NCI-H2196 (cell line): ENCODE data around the gene MRTFA.
A peak's percentile ranks its signal among the peaks of the same experiment; 100 is the strongest.
"Not testable (repeated sequence)": the region's sequence is repeated elsewhere in the genome, so short reads cannot be mapped to it uniquely, and the experiment has no call there.

Experiments
- DNase-seq: peaks from one replicate; lab custom pipeline; 2025; ENCODE audit not compliant: unreplicated experiment; lab: John Stamatoyannopoulos, UW

MRTFA gene

DNA sequence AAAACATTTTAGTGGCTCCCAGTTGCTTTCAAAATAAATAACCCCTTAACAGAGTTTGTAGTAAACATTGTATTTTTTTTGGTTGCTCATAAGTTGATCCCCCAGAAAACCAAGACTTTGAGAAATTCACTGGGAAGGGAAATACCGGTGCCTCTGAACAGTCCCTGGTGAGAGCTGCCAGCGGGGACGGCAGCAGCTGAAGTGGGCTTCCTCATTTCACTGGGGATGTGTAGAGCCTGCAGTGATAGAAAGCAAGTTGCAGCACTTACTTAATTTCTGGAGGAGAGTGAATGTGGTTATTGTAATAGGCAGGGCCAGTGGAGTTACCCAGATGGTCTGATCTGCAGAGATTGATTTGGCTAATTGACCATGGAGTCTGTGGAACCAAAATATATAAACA, 24.2 kb upstream of the MRTFA start:
- no peak for DNase-seq

DNA sequence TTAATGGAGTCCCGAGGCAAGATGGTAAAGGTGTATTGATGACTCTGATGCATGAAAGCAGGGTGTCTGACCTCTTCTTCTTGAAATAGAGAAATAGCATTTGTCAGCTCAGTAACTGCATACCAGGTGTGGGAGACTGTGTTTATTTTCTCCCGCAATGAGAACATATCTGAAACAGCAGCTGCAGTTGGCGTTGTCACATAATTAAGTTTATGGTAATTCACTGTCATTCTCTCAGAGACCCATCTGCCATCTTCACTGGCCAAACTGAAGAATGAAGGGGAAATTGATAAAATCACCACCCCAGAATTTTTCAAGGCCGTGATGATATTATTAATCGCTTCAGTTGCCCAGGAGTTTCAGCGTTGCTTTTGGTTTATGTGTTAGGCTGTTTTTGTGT, 22.6 kb upstream of the MRTFA start:
- no peak for DNase-seq

DNA sequence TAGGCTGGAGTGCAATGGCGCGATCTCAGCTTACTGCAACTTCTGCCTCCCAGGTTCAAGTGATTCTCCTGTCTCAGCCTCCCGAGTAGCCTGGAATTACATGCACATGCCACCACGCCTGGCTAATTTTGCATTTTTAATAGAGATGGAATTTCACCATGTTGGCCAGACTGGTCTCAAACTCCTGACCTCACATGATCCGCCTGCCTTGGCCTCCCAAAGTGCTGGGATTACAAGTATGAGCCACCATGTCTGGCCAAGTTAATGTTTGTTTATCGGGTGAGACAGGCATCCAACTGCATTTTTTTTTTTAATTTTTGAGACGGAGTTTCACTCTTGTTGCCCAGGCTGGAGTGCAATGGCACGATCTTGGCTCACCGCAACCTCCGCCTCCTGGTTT, 20.1 kb upstream of the MRTFA start:
- DNase-seq: not testable (repeated sequence)

DNA sequence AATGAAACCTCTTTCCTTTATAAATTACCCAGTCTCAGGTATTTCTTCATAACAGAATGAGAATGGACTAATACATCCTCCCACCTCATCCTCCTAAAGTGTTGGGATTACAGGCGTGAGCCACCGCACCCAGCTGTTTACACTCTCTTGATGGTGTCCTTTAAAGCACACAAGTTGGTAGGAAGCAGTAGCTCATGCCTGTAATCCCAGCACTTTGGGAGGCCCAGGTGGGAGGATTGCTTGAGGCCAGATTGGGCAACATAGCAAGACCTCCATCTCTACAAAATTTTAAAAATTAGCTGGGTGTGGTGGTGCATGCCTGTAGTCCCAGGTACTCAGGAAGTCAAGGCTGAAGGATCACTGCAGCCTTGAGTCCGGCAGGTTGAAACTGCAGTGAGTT, 19.4 kb upstream of the MRTFA start:
- not testable (repeated sequence) for DNase-seq

DNA sequence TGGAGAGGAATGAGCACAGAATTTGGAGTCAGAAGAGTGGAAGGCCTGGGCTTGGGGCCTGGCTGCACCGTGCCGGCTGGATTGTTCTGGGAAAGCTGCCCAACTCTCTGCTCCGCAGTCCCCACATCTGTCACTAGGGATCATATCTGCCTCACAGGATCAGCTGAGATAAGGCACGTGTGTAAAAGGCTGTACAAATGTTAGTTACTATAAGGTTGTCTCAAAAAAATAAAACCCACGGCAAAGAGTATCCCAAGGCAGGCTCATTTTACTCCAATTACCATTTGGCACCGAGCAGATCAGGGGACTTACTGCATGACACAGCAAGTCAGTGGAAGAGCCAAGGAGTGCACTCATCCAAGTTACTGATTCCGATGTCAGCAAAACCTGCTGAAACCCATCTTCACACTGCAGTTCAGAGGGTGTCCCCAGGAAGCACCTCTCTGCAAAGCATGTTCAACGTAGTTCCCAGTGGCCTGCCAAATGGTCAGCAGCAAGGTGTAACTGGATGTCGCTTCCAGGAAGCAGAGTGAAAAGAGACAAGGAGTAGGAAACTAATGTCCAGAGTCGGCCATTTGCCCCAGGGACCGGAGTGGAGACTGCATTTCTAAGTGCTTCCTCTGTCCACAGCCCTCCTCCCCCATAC, 18.1 kb upstream of the MRTFA start:
- DNase-seq: peak; percentile 71

DNA sequence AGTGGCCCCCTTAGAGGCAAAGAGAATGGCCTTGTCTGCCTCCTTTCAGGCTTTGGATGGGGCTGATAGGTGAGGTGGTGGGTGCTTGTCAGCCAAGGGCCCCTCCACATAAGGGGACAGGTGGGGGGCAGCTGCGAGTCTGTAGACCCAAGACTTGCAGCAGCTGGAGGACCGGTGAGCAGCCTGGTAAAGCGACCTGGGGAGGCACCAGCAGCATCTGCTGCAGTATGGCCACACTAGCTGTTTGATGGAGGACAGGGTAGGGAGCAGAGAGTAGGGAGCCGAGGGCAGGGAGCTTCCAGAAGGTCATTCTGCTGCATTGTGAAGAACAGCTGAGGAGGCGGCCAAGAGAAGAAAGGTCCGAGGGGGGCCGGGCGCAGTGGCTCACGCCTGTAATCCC, 16.8 kb upstream of the MRTFA start:
- DNase-seq: no peak

DNA sequence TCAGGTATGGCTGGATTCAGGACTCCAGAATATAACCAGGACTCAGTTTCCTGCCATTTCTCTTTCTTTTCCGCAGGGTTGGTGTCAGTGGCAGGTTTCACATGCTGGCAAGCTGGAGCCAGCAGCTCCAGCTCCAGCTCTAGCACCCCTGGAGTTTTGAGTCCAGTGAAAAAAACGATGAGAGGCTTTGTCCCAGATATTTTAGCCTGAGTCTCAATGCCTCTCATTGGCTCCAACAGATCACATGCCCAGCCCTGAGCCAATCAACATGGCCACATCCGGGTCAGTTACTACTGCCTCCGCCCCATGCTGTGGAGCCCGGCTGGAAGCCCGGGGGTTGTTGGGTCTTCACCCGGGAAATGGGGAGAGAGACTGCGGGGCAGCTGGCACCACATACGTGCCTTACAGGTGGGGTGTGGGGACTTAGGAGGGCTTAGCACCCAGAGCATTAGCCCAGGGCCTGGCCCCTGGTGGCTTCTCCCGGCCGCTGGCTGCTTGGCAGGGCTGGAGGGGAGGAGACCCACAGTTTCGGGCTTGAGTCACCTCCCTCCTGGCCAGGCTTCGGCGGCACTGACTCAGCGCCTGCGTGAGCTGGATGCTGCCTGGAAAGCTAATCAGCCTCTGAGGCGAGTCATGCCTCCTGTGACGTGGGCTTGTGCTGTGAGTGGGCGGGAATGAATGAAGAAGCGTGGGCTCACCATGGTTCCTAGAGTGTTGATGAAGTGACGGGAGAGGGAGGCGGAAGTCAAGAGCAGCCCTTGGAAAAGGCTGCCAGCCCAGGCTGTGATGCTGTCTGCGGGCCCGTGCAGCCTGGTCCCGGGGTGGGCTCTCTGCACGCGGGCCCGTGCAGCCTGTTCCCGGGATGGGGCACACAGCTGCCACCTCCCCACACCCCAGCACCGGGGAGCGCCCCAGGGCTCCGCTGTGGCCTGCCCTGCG, 15.3 kb upstream of the MRTFA start:
- peak; percentile 92 for DNase-seq

DNA sequence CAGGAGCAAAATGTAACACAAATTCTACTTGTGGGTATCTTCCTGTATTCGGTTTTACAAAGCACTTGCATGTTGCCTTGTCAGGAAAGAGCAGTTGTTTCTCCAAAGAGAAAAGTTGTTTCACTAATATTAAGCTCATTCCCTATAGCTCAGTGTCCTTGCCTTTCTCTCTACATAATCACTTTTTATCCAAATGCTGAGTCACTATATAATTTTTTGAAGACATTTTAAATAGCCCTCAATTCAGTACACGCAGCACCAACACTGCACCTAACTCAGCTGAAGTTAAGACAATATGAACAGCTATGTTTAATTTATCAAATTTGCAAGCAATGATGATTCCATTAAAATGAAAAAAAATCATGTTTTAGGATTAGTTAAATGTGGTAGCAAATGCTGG, 14.5 kb upstream of the MRTFA start:
- no peak for DNase-seq

DNA sequence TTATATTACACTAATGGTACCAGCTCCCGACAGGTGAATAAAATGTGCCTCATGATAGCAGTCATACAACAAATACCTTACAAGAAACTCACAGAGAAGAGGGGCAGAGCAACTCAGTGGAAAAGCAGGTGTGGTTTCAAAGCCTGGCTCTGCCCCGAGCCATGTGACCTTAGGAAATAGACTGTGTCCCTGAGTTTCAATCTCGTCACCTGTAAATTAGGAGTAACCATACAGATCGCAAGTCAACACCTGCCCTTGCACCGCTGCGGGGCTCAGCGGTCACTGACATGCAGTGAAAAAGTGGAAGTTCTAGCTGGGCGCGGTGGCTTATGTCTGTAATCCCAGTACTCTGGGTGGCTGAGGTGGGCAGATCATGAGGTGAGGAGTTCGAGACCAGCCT, 11.9 kb upstream of the MRTFA start:
- DNase-seq: no peak

DNA sequence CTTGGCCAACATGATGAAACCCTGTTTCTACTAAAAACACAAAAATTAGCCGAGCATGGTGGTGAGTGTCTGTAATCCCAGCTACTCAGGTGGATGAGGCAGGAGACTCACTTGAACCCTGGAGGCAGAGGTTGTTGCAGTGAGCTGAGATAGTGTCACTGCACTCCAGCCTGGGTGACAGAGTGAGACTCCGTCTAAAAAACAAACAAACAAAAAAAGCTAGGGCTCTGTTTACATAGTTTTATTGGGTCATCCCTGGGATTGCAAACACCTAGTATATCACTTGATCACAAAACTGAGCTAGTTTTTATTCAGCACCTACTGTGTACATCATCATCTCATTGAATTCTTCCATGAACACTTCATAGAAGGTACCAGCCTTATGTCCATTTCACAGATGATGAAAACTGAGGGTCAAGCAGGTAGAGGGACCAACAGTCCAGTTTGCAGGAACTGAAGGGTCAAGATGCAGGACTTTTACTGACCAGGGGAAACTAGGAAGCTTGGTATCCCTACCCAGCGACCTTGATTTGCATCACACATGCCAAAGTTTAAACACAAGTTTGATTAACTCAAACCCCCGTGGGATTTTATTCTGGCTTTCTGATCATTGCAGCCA, 9.2 kb upstream of the MRTFA start:
- no peak for DNase-seq

DNA sequence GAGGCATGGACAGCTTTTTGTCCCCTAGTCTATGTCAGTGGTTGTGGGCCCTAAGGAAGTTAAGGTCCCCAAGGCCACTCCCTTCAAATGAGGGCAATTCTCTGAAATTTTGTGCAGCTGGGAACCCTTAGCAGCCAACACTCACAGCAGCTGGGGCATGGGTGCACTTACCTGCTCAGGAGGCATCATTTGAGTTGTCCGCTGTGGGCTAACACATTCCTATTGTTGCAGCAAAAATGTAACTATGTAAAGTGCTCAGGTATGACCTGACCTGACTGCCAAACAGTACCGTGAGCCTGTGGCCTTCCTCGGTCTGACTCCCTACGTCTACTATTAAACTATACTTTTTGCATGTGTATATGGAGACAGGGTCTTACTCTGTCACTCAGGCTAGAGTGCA, 5.8 kb upstream of the MRTFA start:
- DNase-seq: no peak

DNA sequence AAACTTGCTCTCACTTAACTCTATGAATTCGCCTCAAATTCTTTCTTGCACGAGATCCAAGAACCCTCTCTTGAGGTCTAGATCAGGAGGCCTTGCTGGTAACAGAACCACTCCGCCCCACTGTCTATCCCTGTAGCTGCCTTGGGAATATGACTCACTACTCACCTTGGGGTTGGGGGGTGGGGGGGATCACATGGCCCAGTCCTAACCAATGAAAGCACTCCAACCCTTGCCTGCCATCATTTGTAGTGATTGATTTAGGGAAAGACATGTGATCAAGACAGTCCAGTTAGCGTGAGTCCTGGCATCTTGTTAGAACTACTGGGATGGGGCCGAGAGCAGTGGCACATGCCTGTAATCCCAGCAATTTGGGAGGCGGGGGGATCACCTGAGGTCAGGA, 4.8 kb upstream of the MRTFA start:
- DNase-seq: no peak

DNA sequence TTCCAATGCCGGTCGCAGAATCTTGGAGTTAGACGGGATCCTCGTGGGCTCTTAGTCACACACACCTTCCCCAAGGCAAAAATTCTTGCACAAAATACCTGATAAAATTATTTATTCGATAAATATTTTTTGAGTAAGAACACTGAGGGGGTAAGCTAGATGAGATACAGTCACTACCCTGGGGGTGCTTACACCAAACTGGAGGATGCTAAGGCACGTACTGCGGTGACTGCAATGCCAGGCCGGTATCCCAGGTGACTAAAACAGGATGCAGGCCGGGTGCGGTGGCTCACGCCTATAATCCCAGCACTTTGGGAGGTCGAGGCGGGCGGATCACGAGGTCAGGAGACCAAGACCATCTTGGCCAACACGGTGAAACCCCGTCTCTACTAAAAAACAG, 1.7 kb upstream of the MRTFA start:
- no peak for DNase-seq

DNA sequence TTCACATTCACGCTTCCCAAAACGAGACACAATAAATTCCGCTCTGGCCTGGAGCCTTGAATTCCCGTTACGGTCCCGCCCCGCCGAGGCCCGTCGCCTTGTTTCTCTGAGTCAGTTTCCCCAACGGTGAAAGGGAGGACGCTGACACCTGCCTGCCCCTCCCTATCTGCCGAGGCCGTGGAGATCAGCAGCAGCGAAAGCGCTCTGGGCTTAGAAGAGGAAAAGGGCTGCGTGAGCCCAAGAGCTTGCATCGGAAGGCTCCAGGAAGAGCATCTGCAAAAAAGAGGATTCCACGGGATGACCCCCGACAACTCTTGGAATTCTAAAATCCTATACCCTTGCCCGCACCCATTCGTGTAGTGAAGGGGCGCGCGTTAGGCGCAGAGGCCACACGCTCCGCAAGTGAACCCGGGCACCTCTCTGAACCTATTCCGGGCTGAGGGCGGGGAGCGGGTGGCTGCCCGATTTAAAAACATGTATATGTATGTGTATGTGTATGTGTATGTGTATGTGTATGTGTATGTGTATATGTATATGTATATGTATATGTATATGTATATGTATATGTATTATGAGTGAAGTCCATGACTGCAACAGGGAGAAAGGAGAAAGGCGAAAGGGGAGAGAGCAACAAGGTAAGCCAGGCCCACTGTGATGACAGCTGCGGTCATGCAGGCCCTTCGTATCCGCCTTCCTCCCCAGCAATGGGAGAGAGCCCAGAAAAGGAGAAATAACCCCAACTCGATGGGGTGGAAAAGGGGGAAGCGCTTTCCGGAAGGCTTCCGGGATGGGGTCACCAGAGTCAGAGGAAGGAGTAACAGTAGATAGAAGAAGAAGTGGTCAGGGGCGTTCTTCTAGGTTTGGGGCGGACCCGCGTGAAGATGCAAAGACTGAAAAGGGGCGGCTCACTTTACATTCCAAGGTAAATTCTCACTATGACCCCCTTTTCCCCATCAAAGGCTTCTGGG, 948 bp upstream of the MRTFA start:
- DNase-seq: peak; percentile 49

DNA sequence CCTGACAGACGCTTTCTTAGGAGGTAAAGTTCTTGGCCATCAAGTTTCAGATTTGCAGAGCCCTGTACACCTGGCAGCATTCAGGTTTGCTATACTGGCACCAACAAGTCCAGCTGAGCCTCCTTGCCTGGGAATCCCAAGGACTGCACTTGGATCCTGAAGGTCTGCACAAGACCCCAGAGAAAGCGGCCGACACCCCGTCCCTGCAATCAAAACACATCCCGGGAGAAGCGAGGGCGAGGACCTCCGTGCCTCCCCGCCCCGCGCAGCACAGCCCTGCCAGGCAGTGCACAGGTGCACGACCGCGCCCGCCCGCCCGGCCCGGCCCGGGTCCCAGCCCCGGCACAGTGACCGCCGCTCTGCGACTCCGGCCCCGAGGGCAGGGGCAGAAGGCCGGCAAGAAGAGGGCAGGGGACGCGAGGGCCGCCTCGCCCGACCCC, 559 bp downstream of the MRTFA start:
- no peak for DNase-seq

DNA sequence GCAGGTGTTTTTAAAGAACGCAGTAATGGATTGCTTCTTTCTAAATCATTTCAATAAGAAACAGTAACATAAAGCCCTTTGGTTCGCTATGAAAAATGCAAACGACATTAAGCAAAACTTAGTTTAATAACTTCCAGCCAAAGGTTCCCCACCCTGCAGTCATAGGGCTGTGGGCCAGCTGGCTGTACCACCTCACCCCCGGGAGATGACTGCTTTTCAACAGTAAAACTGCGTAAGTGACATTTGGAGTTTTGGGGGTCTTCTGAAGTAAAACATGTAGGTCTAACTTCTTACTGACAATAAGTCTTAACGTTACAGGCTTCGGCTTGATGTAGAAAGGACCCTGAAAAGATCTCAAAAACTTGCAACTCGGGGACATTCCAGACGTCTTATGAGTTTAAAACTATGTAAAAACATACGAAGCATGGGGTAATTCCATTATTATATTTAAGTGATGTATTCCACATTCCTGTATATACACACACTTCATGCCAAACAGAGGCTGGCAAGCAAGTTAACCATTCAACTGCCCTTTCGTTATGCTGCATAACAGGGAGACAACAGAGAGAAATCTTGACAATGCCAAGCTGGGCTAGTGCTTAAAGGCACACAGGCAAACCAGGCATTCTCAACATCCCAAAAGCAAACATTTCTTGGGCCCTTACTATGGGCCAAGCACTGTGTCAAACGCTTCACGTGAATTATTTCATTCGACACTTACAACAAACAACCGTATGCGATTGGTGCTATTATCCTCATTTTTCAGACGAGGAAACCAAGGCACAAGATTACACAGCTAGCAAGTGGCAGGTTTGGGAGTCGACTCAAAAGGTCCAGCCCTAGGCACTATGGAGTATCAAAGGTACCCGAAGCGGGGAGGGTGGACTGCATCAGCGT, 1.2 kb downstream of the MRTFA start:
- no peak for DNase-seq

DNA sequence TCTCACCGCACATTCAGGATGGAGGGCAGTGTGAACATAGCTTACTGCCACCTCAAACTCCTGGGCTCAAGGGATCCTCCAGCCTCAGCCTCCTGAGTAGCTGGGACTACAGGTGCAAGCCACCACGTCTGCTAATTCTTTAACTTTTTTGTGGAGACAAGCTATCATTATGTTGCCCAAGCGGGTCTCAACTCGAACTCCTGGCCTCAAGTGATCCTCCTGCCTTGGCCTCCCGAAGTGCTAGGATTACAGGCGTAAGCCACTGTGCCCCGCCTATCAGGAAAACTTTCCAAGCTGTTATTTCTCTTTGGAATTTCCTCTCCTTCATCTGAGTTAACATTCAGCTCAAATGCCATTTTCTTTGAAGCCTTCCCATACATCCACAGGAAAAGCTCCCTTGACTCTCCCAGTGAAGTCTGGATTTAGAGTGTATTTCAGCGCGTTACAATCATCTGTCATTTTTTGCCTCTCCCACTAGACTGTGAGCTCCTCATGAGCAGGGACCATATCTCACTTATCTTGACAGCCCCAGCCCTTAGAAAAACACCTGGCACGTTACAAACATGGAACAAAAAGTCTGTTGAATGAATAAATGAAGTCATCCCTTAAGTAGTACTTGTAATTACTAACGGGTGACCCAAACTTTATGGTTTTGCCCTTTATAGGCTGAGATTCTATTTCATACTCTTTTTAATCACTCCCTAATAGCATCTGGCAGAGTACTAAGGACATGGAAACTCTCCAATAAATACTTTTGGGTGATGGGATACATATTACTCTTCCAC, 2.2 kb downstream of the MRTFA start:
- DNase-seq: no peak

DNA sequence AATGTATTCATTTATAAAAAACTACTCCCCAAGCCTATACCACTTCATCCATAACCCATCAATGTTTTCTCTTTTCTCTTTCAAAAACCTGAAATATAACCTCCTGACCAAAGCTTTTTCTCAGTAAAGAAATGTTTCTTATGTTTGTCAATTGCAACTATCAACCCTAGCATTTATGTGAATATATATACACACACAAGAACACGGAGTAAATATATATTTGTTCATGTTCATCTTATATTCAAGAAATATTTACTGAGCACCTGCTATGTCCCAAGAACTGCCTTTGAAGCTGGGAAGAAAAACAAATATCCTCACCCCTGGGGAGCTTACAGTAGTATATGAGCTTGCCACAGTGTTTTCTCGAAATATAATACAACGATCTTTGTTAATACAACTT, 3.5 kb downstream of the MRTFA start:
- DNase-seq: no peak

DNA sequence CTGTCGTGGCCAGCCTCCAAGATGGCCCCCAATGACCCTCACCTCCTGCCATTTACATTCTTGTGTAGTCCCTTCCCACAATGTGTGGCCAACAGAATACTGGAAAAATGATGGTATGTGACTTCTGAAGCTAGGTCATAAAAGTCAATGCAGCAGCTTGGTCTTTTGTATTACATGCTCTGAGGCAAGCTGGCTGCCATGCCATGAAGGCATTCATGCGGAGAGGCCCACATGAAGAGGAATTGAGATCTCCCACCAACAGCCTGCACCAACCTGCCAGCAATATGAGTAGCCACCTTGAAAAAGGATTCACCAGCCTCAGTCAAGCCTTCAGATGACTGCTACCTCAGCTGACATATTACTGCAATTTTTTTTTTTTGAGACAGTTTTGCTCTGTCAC, 4.6 kb downstream of the MRTFA start:
- DNase-seq: no peak
